AG09309 (cell line): ENCODE results near the gene EEIG2.

ENCODE experiments used
- DNase-seq: peaks from one replicate; pipeline ENCODE4 v3.0.0-alpha.2; 2010; ENCODE audit warnings: low read depth
- H3K4me3 ChIP-seq: 2 replicates; pipeline ENCODE4 v1.5.1; 2011; ENCODE audit warnings: mild to moderate bottlenecking, low read depth, low read length, moderate library complexity; ENCODE audit not compliant: control insufficient read depth
- CTCF ChIP-seq: IDR thresholded peaks from 2 replicates; pipeline ENCODE4 v1.5.1; 2011; ENCODE audit warnings: mild to moderate bottlenecking, low read depth, low read length, inconsistent platforms; ENCODE audit not compliant: insufficient read depth, control insufficient read depth; ENCODE audit errors: missing control alignments

The EEIG2 gene

GRCh38 chr1:108605633-108606032 is 45.7 kb downstream of the EEIG2 start:
- TF ChIP-seq CTCF: no peak
- DNase-seq: no peak
- H3K4me3 ChIP-seq: no peak overlapping the region

GRCh38 chr1:108606478-108606877 is 46.6 kb downstream of the EEIG2 start:
- DNase-seq: no peak
- TF ChIP-seq CTCF: no peak
- H3K4me3 ChIP-seq: no peak overlapping the region

- TF ChIP-seq CTCF: no peak
- no peak for DNase-seq
- H3K4me3 ChIP-seq: no peak overlapping the region
These were observed 49.7 kb downstream of the EEIG2 start for GRCh38 chr1:108609483-108610049.
